Neuronal stem cell (in vitro differentiated cells): ENCODE results near the gene SUGP1.

Source experiments
- DNase-seq: peaks from one replicate; pipeline ENCODE4 v3.0.0-alpha.2; 2013; ENCODE audit warnings: low spot score
- H2AFZ ChIP-seq: one replicate; pipeline ENCODE4 v1.6.1; 2013; ENCODE audit warnings: mild to moderate bottlenecking, low read length, inconsistent platforms
- H2AK5ac ChIP-seq: 2 replicates; pipeline ENCODE4 v1.6.1; 2013; ENCODE audit warnings: low read depth, mild to moderate bottlenecking, inconsistent platforms, low read length, moderate library complexity, mixed read lengths
- H2BK120ac ChIP-seq: 2 replicates; pipeline ENCODE4 v1.6.1; 2013; ENCODE audit warnings: low read depth, mild to moderate bottlenecking, inconsistent platforms, low read length, moderate library complexity, mixed read lengths
- H2BK12ac ChIP-seq: one replicate; pipeline ENCODE4 v1.6.1; 2013; ENCODE audit warnings: low read length, inconsistent platforms
- H2BK15ac ChIP-seq: 2 replicates; pipeline ENCODE4 v1.6.1; 2013; ENCODE audit warnings: mild to moderate bottlenecking, low read length, inconsistent platforms, mixed read lengths
- H2BK5ac ChIP-seq: one replicate; pipeline ENCODE4 v1.6.1; 2013; ENCODE audit warnings: inconsistent platforms, mild to moderate bottlenecking, low read length, moderate library complexity
- H3K14ac ChIP-seq: one replicate; pipeline ENCODE4 v1.6.1; 2013; ENCODE audit warnings: low read length, inconsistent platforms
- H3K18ac ChIP-seq: 2 replicates; pipeline ENCODE4 v1.6.1; 2013; ENCODE audit warnings: low read length, inconsistent platforms
- H3K23ac ChIP-seq: 2 replicates; pipeline ENCODE4 v1.6.1; 2013; ENCODE audit warnings: low read depth, mild to moderate bottlenecking, mixed read lengths, low read length, inconsistent platforms; ENCODE audit not compliant: poor library complexity
- H3K27ac ChIP-seq: replicated peaks from 3 replicates; pipeline ENCODE4 v1.5.1; 2013; ENCODE audit warnings: low read length, inconsistent platforms
- H3K27me3 ChIP-seq, 3 experiments: 2 replicates each; pipeline ENCODE4 v1.6.1; 2013; ENCODE audit warnings: low read length in 3 of 3, mild to moderate bottlenecking in 2 of 3, inconsistent platforms in 1 of 3, low read depth in 1 of 3, mixed read lengths in 1 of 3, moderate library complexity in 1 of 3; ENCODE audit not compliant: control insufficient read depth in 3 of 3, insufficient read depth in 3 of 3
- H3K36me3 ChIP-seq, 2 donors: replicated peaks in 1 of 2; 2 replicates each; pipeline ENCODE4 v1.6.1; 2013; ENCODE audit warnings: low read length in 2 of 2; ENCODE audit not compliant: control insufficient read depth in 2 of 2, insufficient read depth in 2 of 2
- H3K4ac ChIP-seq: 2 replicates; pipeline ENCODE4 v1.6.1; 2013; ENCODE audit warnings: inconsistent platforms, mild to moderate bottlenecking, low read length, moderate library complexity
- H3K4me1 ChIP-seq, 2 donors: 1 replicate in 1 of 2; 2 replicates in 1 of 2; pipeline ENCODE4 v1.6.1; 2013; ENCODE audit warnings: low read length in 2 of 2, low read depth in 1 of 2; ENCODE audit not compliant: control insufficient read depth in 2 of 2, insufficient read depth in 1 of 2
- H3K4me2 ChIP-seq: one replicate; pipeline ENCODE4 v1.6.1; 2013; ENCODE audit warnings: mild to moderate bottlenecking, low read length, inconsistent platforms; ENCODE audit not compliant: insufficient read depth, poor library complexity, severe bottlenecking
- H3K4me3 ChIP-seq, 2 donors: 2 replicates each; pipeline ENCODE4 v1.5.1; 2013; ENCODE audit warnings: low read length in 2 of 2, mild to moderate bottlenecking in 2 of 2, inconsistent platforms in 1 of 2, moderate library complexity in 1 of 2
- H3K79me1 ChIP-seq: one replicate; pipeline ENCODE4 v1.6.1; 2013; ENCODE audit warnings: low read depth, mild to moderate bottlenecking, inconsistent platforms, low read length, moderate library complexity
- H3K9ac ChIP-seq: one replicate; pipeline ENCODE4 v1.6.1; 2013; ENCODE audit warnings: mild to moderate bottlenecking, low read depth, low read length, inconsistent platforms; ENCODE audit not compliant: poor library complexity
- H3K9me3 ChIP-seq, 2 donors: replicated peaks in 1 of 2; 2 replicates each; pipeline versions ENCODE3 to v1.6.1; 2013; ENCODE audit warnings: low read length in 2 of 2, mild to moderate bottlenecking in 2 of 2, inconsistent platforms in 1 of 2, low read depth in 1 of 2, mixed read lengths in 1 of 2, moderate library complexity in 1 of 2; ENCODE audit not compliant: control insufficient read depth in 2 of 2, insufficient read depth in 1 of 2
- H4K8ac ChIP-seq: one replicate; pipeline ENCODE4 v1.6.1; 2013; ENCODE audit warnings: low read depth, mild to moderate bottlenecking, inconsistent platforms, low read length, moderate library complexity
- H4K91ac ChIP-seq: one replicate; pipeline ENCODE4 v1.6.1; 2013; ENCODE audit warnings: low read length, low read depth, mild to moderate bottlenecking, inconsistent platforms; ENCODE audit not compliant: poor library complexity
- WGBS, 2 donors: extraction: QIAGEN DNeasy Blood & Tissue Kit; methylation state at CpG; one replicate each; pipeline ENCODE4 v1.1.7; 2013; ENCODE audit warnings: missing lambda C conversion rate in 2 of 2, mixed read lengths in 1 of 2; ENCODE audit not compliant: insufficient read length in 2 of 2, insufficient replicate concordance in 1 of 2; ENCODE audit errors: extremely low coverage in 2 of 2; 5-methylcytosine and 5-hydroxymethylcytosine counted together

SUGP1 gene

GRCh38 chr19:19306191-19306590 lies 14.1 kb downstream of the SUGP1 start:
- Histone ChIP-seq H3K14ac (no peak overlapping the region), H3K4me1 (no peaks in the 10 kb centered on the region), H2BK15ac (no peak overlapping the region), H3K4ac (no peak overlapping the region), H3K79me1 (peaks cover 4% of the 10 kb centered on the region), H3K18ac (no peak overlapping the region), H2BK12ac (no peak overlapping the region), H3K27me3 (no peaks in the 10 kb centered on the region), H2AK5ac (no peak overlapping the region), H2AFZ (no peak overlapping the region), H3K23ac (no peak overlapping the region), H4K8ac (no peak overlapping the region), H3K36me3 (peaks cover 71 to 96% of the 10 kb centered on the region in 2 donors), H4K91ac (no peak overlapping the region), H2BK120ac (no peak overlapping the region), H3K4me2 (no peak overlapping the region), H3K4me3 (no peak overlapping the region), H3K9ac (no peak overlapping the region), H3K27ac (no peak overlapping the region), H3K9me3 (no peaks in the 10 kb centered on the region), H2BK5ac (no peak overlapping the region)
- no CpG with 5 or more reads among the region's 9 CpGs for WGBS, 2 donors
- DNase-seq, result no peak

- no peak overlapping the region for H2BK5ac ChIP-seq
- WGBS, 2 donors, result no CpG with 5 or more reads among the region's 16 CpGs
- H3K18ac ChIP-seq, result no peak overlapping the region
- no peak overlapping the region for H3K4ac ChIP-seq
- peak overlapping the region; percentile 71 for H3K23ac ChIP-seq
- H2AFZ ChIP-seq, result no peak overlapping the region
- no peak for DNase-seq
- no peak overlapping the region for H2BK12ac ChIP-seq
- no peak overlapping the region for H3K4me2 ChIP-seq
- H2BK120ac ChIP-seq, result no peak overlapping the region
- H2AK5ac ChIP-seq, result no peak overlapping the region
- no peak overlapping the region for H2BK15ac ChIP-seq
- no peaks in the 10 kb centered on the region for H3K4me1 ChIP-seq
- peaks cover 4% of the 10 kb centered on the region for H3K79me1 ChIP-seq
- H3K27ac ChIP-seq, result no peak overlapping the region
- H3K36me3 ChIP-seq, result peaks cover 72 to 96% of the 10 kb centered on the region in 2 donors
- no peaks in the 10 kb centered on the region for H3K27me3 ChIP-seq
- H3K14ac ChIP-seq, result no peak overlapping the region
- no peak overlapping the region for H4K91ac ChIP-seq
- no peak overlapping the region for H3K4me3 ChIP-seq
- H3K9ac ChIP-seq, result peak overlapping the region; percentile 76
- H4K8ac ChIP-seq, result no peak overlapping the region
- H3K9me3 ChIP-seq, result no peaks in the 10 kb centered on the region
Observed at GRCh38 chr19:19305696-19306095, 14.6 kb downstream of the SUGP1 start.

GRCh38 chr19:19305066-19305465 lies 15.2 kb downstream of the SUGP1 start:
- no peak overlapping the region for H2BK5ac ChIP-seq
- H2AK5ac ChIP-seq, result no peak overlapping the region
- H3K14ac ChIP-seq, result no peak overlapping the region
- H2AFZ ChIP-seq, result no peak overlapping the region
- no peaks in the 10 kb centered on the region for H3K27me3 ChIP-seq
- H3K4me2 ChIP-seq, result no peak overlapping the region
- peaks cover 4% of the 10 kb centered on the region for H3K79me1 ChIP-seq
- peaks cover 70 to 96% of the 10 kb centered on the region in 2 donors for H3K36me3 ChIP-seq
- H3K4me3 ChIP-seq, result no peak overlapping the region
- H4K91ac ChIP-seq, result no peak overlapping the region
- H2BK12ac ChIP-seq, result no peak overlapping the region
- DNase-seq, result no peak
- no peak overlapping the region for H2BK120ac ChIP-seq
- no peak overlapping the region for H2BK15ac ChIP-seq
- no peak overlapping the region for H4K8ac ChIP-seq
- no peaks in the 10 kb centered on the region for H3K4me1 ChIP-seq
- no peak overlapping the region for H3K18ac ChIP-seq
- no CpG with 5 or more reads among the region's 10 CpGs for WGBS, 2 donors
- no peak overlapping the region for H3K9ac ChIP-seq
- H3K23ac ChIP-seq, result no peak overlapping the region
- H3K4ac ChIP-seq, result no peak overlapping the region
- H3K9me3 ChIP-seq, result no peaks in the 10 kb centered on the region
- no peak overlapping the region for H3K27ac ChIP-seq

GRCh38 chr19:19304186-19304965 lies 15.9 kb downstream of the SUGP1 start:
- H3K9ac ChIP-seq, result no peak overlapping the region
- no peak for DNase-seq
- H2BK5ac ChIP-seq, result no peak overlapping the region
- no peak overlapping the region for H4K91ac ChIP-seq
- no peaks in the 10 kb centered on the region for H3K27me3 ChIP-seq
- no peak overlapping the region for H3K23ac ChIP-seq
- no peak overlapping the region for H2AFZ ChIP-seq
- H3K4me1 ChIP-seq, result no peaks in the 10 kb centered on the region
- H2BK120ac ChIP-seq, result no peak overlapping the region
- H3K79me1 ChIP-seq, result peaks cover 4% of the 10 kb centered on the region
- no peak overlapping the region for H3K4me2 ChIP-seq
- no peak overlapping the region for H2BK12ac ChIP-seq
- no peak overlapping the region for H3K14ac ChIP-seq
- H3K4ac ChIP-seq, result no peak overlapping the region
- no peaks in the 10 kb centered on the region for H3K9me3 ChIP-seq
- no peak overlapping the region for H2AK5ac ChIP-seq
- peaks cover 67 to 94% of the 10 kb centered on the region in 2 donors for H3K36me3 ChIP-seq
- WGBS, 2 donors, result no CpG with 5 or more reads among the region's 14 CpGs
- no peak overlapping the region for H4K8ac ChIP-seq
- no peak overlapping the region for H3K18ac ChIP-seq
- H2BK15ac ChIP-seq, result no peak overlapping the region
- no peak overlapping the region for H3K27ac ChIP-seq
- H3K4me3 ChIP-seq, result no peak overlapping the region
